Liver (tissue), 9 donors: ENCODE measurements around the gene TADA3. TPM values are rescaled to one million over a fixed set of nuclear protein-coding genes. Genes with fewer than 3 reads are reported as not detected.
A peak's percentile ranks its signal among the peaks of the same experiment; 100 is the strongest.

Experiments
- DNase-seq: peaks from one replicate; pipeline ENCODE4 v3.0.0-alpha.2; 2017; ENCODE audit warnings: low spot score
- H3K27ac ChIP-seq, 2 donors: one replicate each; pipeline ENCODE4 v1.7.0; 2013; ENCODE audit warnings: inconsistent platforms in 2 of 2, low read length in 2 of 2, control low read depth in 1 of 2, low read depth in 1 of 2, mild to moderate bottlenecking in 1 of 2
- H3K27me3 ChIP-seq, 4 donors: one replicate each; pipeline versions ENCODE4 v1.6.1 to v1.7.0; 2013; ENCODE audit warnings: low read length in 3 of 4, inconsistent platforms in 1 of 4, mild to moderate bottlenecking in 1 of 4, moderate library complexity in 1 of 4; ENCODE audit not compliant: control insufficient read depth in 4 of 4, insufficient read depth in 4 of 4
- H3K36me3 ChIP-seq, 4 donors: one replicate each; pipeline versions ENCODE4 v1.6.1 to v1.7.0; 2013; ENCODE audit warnings: low read length in 3 of 4, mild to moderate bottlenecking in 3 of 4, low read depth in 1 of 4, moderate library complexity in 1 of 4; ENCODE audit not compliant: control insufficient read depth in 4 of 4, insufficient read depth in 3 of 4
- H3K4me1 ChIP-seq, 4 donors: one replicate each; pipeline versions ENCODE4 v1.6.1 to v1.7.0; 2013; ENCODE audit warnings: low read length in 3 of 4, mild to moderate bottlenecking in 3 of 4, moderate library complexity in 1 of 4; ENCODE audit not compliant: control insufficient read depth in 4 of 4, insufficient read depth in 4 of 4
- H3K4me3 ChIP-seq, 3 donors: one replicate each; pipeline versions ENCODE4 v1.6.1 to v1.7.0; 2013; ENCODE audit warnings: low read length in 3 of 3, control low read depth in 1 of 3, low read depth in 1 of 3, mild to moderate bottlenecking in 1 of 3
- H3K9ac ChIP-seq, 2 donors: one replicate each; pipeline ENCODE4 v1.7.0; 2013; ENCODE audit warnings: low read length in 2 of 2, mild to moderate bottlenecking in 2 of 2, moderate library complexity in 2 of 2, control low read depth in 1 of 2, low read depth in 1 of 2
- H3K9me3 ChIP-seq, 4 donors: one replicate each; pipeline versions ENCODE4 v1.6.1 to v1.7.0; 2013; ENCODE audit warnings: low read length in 3 of 4; ENCODE audit not compliant: control insufficient read depth in 4 of 4
- ATF3 ChIP-seq: IDR thresholded peaks from 2 replicates; pipeline ENCODE4 v1.6.1; 2016; ENCODE audit warnings: antibody characterized with exemption
- CTCF ChIP-seq: fragments of 150-350 bp; IDR thresholded peaks from 2 replicates; pipeline ENCODE4 v1.5.1; 2017; ENCODE audit warnings: improper control_type of control experiment, low read depth, low read length; ENCODE audit not compliant: missing input control
- EGR1 ChIP-seq, 2 donors: IDR thresholded peaks; 2 replicates each; pipeline ENCODE4 v1.6.1; 2016 to 2018; ENCODE audit warnings: antibody characterized with exemption in 2 of 2, low read depth in 2 of 2
- FOXA1 ChIP-seq: IDR thresholded peaks from 2 replicates; pipeline ENCODE4 v1.6.1; 2016; ENCODE audit warnings: antibody characterized with exemption
- FOXA2 ChIP-seq: IDR thresholded peaks from 2 replicates; pipeline ENCODE4 v1.6.1; 2016; ENCODE audit warnings: antibody characterized with exemption
- GABPA ChIP-seq, 2 donors: IDR thresholded peaks in 1 of 2; conservative IDR thresholded peaks in 1 of 2; 2 replicates each; pipeline ENCODE4 v1.6.1; 2016; ENCODE audit warnings: antibody characterized with exemption in 2 of 2, mild to moderate bottlenecking in 1 of 2, moderate library complexity in 1 of 2
- HNF4G ChIP-seq: IDR thresholded peaks from 2 replicates; pipeline ENCODE4 v1.6.1; 2016; ENCODE audit warnings: antibody characterized with exemption
- JUND ChIP-seq, 2 donors: IDR thresholded peaks; 2 replicates each; pipeline ENCODE4 v1.6.1; 2016; ENCODE audit warnings: antibody characterized with exemption in 2 of 2
- MAX ChIP-seq: IDR thresholded peaks from 2 replicates; pipeline ENCODE4 v1.6.1; 2016; ENCODE audit warnings: antibody characterized with exemption
- NR2F2 ChIP-seq: IDR thresholded peaks from 2 replicates; pipeline ENCODE4 v1.6.1; 2016; ENCODE audit warnings: antibody characterized with exemption
- RAD21 ChIP-seq, 2 donors: IDR thresholded peaks; 2 replicates each; pipeline ENCODE4 v1.6.1; 2016; ENCODE audit warnings: antibody characterized with exemption in 2 of 2, mild to moderate bottlenecking in 2 of 2
- REST ChIP-seq: IDR thresholded peaks from 2 replicates; pipeline ENCODE4 v1.6.1; 2016; ENCODE audit warnings: antibody characterized with exemption, mild to moderate bottlenecking
- RXRA ChIP-seq, 2 donors: IDR thresholded peaks; 2 replicates each; pipeline ENCODE4 v1.6.1; 2017 to 2018; ENCODE audit warnings: antibody characterized with exemption in 2 of 2, mild to moderate bottlenecking in 1 of 2
- SP1 ChIP-seq: IDR thresholded peaks from 2 replicates; pipeline ENCODE4 v1.6.1; 2018; ENCODE audit warnings: antibody characterized with exemption, mild to moderate bottlenecking
- TAF1 ChIP-seq: conservative IDR thresholded peaks from 2 replicates; pipeline ENCODE4 v1.6.1; 2016; ENCODE audit warnings: antibody characterized with exemption, mild to moderate bottlenecking
- YY1 ChIP-seq: IDR thresholded peaks from 2 replicates; pipeline ENCODE4 v1.6.1; 2016; ENCODE audit warnings: antibody characterized with exemption, mild to moderate bottlenecking
- ZBTB33 ChIP-seq: IDR thresholded peaks from 2 replicates; pipeline ENCODE4 v1.6.1; 2016; ENCODE audit warnings: antibody characterized with exemption
- WGBS: extraction: QIAGEN DNeasy Blood & Tissue Kit; methylation state at CpG from one replicate; pipeline ENCODE4 v1.1.7; 2013; 5-methylcytosine and 5-hydroxymethylcytosine counted together
- polyA plus RNA-seq, 2 donors: library from polyadenylated mRNA; stranded (reverse) in 1 of 2; unstranded in 1 of 2; fragments of 200-250 nt in 1 of 2; fragments of >200 nt in 1 of 2; fragmentation: Nextera tagmentation in 1 of 2; extraction: Ambion mirVana in 1 of 2; gene quantifications; one replicate each; pipeline versions ENCODE4 v1.2.1 to v1.2.3, GENCODE V29; 2013 to 2015
- total RNA-seq, 2 donors: library from RNA; depleted of rRNA; stranded (reverse); fragments of >200 nt; gene quantifications; one replicate each; pipeline ENCODE4 v1.2.3, GENCODE V29; 2014
- donor health status: healthy.
- donor health status: healthy.
- donor health status: healthy.
- donor health status: healthy.
- donor health status: healthy.

The TADA3 gene
- total and polyA plus RNA-seq, 4 donors: 16.2 to 27.8 (median 21.5) TPM

- Histone ChIP-seq H3K27ac (no peak overlapping the region), H3K4me3 (peak overlapping the region in 1 of 3 donors; percentile 74), H3K9me3 (no peaks in the 10 kb centered on the region), H3K9ac (no peak overlapping the region), H3K27me3 (no peaks in the 10 kb centered on the region), H3K36me3 (peaks cover 5 to 13% (median 10%) of the 10 kb centered on the region in 4 donors), H3K4me1 (peaks cover 0 to 13% (median 7%) of the 10 kb centered on the region in 4 donors)
- WGBS: 78% methylated on average over 10 of the region's 10 CpGs
- TF ChIP-seq REST: no peak
- TF ChIP-seq RXRA (IDR thresholded peaks at IDR 0.05): no peak
- TF ChIP-seq RAD21 (IDR thresholded peaks at IDR 0.05): no peak
- TF ChIP-seq SP1: no peak
- TF ChIP-seq HNF4G: no peak
- TF ChIP-seq EGR1 (IDR thresholded peaks at IDR 0.05; ENCODE audit: low read depth in 2 of 2): no peak
- TF ChIP-seq YY1: no peak
- no peak for TF ChIP-seq FOXA2
- TF ChIP-seq ATF3: no peak
- TF ChIP-seq MAX: no peak
- TF ChIP-seq JUND (IDR thresholded peaks at IDR 0.05): no peak
- no peak for TF ChIP-seq GABPA (IDR thresholded peaks at IDR 0.05 in 1 of 2, conservative IDR thresholded peaks at IDR 0.05 in 1 of 2)
- TF ChIP-seq ZBTB33: no peak
- no peak for TF ChIP-seq FOXA1
- TF ChIP-seq NR2F2: no peak
- DNase-seq: no peak
These were observed 18.6 kb upstream of the TADA3 start for GRCh38 chr3:9810846-9811245.

- WGBS: 29% methylated on average over 18 of the region's 18 CpGs
- peaks cover 0 to 13% (median 7%) of the 10 kb centered on the region in 4 donors for H3K4me1 ChIP-seq
- no peak for TF ChIP-seq RXRA (IDR thresholded peaks at IDR 0.05)
- no peak for TF ChIP-seq FOXA2
- TF ChIP-seq EGR1 (IDR thresholded peaks at IDR 0.05; ENCODE audit: low read depth in 2 of 2): no peak
- TF ChIP-seq HNF4G: no peak
- no peak for TF ChIP-seq ATF3
- no peak for TF ChIP-seq RAD21 (IDR thresholded peaks at IDR 0.05)
- no peak for TF ChIP-seq CTCF
- no peak for TF ChIP-seq TAF1
- TF ChIP-seq MAX: no peak
- TF ChIP-seq FOXA1: no peak
- TF ChIP-seq NR2F2: no peak
- no peak for TF ChIP-seq GABPA (IDR thresholded peaks at IDR 0.05 in 1 of 2, conservative IDR thresholded peaks at IDR 0.05 in 1 of 2)
- no peak for TF ChIP-seq REST
- TF ChIP-seq JUND (IDR thresholded peaks at IDR 0.05): no peak
These were observed 18.1 kb upstream of the TADA3 start for GRCh38 chr3:9810433-9810770.

More at GRCh38 chr3:9810433-9810770, 18.1 kb upstream of the TADA3 start:
- peak overlapping the region in 1 of 2 donors; percentile 53 for H3K9ac ChIP-seq
- no peaks in the 10 kb centered on the region for H3K27me3 ChIP-seq
- DNase-seq: no peak
- H3K27ac ChIP-seq: peak overlapping the region; percentile 80 to 82
- peaks cover 8 to 17% (median 14%) of the 10 kb centered on the region in 4 donors for H3K36me3 ChIP-seq
- no peaks in the 10 kb centered on the region for H3K9me3 ChIP-seq
- H3K4me3 ChIP-seq: peak overlapping the region in 2 of 3 donors; percentile 72 to 74
